EH (cell line): ENCODE results near the gene DNM1.

ENCODE experiments used
- DNase-seq: peaks from one replicate; pipeline ENCODE4 v3.0.0-alpha.2; 2015; ENCODE audit warnings: low read depth

Gene DNM1

GRCh38 chr9:128276574-128277270, 73.5 kb downstream of the DNM1 start:
- DNase-seq: peak; percentile 60

GRCh38 chr9:128279088-128280073, 76.2 kb downstream of the DNM1 start:
- DNase-seq: peak; percentile 36

GRCh38 chr9:128280084-128280622, 77.0 kb downstream of the DNM1 start:
- DNase-seq: no peak

GRCh38 chr9:128282500-128282899, 79.3 kb downstream of the DNM1 start:
- DNase-seq: peak; percentile 79

- DNase-seq: no peak
These were observed 82.0 kb downstream of the DNM1 start for GRCh38 chr9:128285033-128285784.

GRCh38 chr9:128286440-128286839, 83.3 kb downstream of the DNM1 start:
- DNase-seq: peak; percentile 38

- no peak for DNase-seq
These were observed 85.3 kb downstream of the DNM1 start for GRCh38 chr9:128288273-128289004.

GRCh38 chr9:128292009-128292408, 88.8 kb downstream of the DNM1 start:
- DNase-seq: no peak

GRCh38 chr9:128293091-128293490, 89.9 kb downstream of the DNM1 start:
- DNase-seq: no peak

- no peak for DNase-seq
These were observed 91.0 kb downstream of the DNM1 start for GRCh38 chr9:128294142-128294541.

GRCh38 chr9:128296340-128297220, 93.4 kb downstream of the DNM1 start:
- no peak for DNase-seq

- DNase-seq: no peak
These were observed 94.1 kb downstream of the DNM1 start for GRCh38 chr9:128297221-128297773.

GRCh38 chr9:128298535-128299482, 95.6 kb downstream of the DNM1 start:
- no peak for DNase-seq

- DNase-seq: peak; percentile 56
These were observed 101.2 kb downstream of the DNM1 start for GRCh38 chr9:128304136-128304970.
